HG03439 (cell line): Measurements from ENCODE around the gene CELA1.

Source experiments
- ATAC-seq: cut with Tn5 transposase; IDR thresholded peaks from one replicate; pipeline ENCODE4 v1.9.1; 2021; ENCODE audit warnings: mild to moderate bottlenecking, moderate library complexity; ENCODE audit not compliant: unreplicated experiment

Gene CELA1

DNA sequence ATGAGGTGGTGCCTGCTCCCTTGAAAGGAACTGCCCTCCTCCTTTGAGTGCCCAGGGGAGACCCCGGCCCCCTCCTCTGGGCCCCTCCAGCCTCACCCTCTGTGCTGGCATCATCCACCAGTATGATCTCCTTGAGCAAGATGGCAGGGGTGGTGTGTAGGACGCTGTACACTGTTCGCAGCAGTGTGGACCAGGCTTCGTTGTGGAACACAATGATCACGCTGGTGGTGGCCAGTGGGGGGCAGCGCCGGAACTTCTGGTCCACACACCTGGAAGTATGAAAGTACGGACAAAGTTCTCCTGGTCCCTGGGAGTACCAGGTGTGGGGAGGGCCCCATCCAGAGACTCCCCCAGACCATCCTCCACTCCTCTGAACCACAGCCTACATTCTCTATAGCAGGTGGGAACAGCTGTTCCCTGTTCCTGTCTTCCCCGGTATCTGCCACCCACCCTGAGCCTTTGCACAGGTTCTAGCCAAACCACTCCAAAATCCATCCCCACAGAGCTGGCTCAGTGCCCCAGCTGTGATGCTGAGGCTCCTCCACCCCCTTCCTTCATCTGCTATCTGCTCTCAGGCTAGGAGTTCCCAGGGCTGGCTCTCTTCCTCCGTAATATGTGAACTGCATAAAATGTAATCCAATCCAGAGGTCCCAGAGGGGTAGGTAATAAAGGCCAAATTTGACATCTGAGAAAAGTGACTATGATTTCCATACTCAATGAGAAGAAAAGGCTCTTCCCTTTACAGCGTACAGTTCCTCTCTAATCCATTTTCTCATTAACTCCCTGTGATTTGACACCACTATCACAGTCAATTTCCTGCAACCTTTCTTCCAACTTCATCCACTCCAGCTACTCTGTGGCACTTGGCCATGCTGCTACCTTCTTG lies 30.9 kb upstream of the CELA1 start:
- ATAC-seq, result no peak

DNA sequence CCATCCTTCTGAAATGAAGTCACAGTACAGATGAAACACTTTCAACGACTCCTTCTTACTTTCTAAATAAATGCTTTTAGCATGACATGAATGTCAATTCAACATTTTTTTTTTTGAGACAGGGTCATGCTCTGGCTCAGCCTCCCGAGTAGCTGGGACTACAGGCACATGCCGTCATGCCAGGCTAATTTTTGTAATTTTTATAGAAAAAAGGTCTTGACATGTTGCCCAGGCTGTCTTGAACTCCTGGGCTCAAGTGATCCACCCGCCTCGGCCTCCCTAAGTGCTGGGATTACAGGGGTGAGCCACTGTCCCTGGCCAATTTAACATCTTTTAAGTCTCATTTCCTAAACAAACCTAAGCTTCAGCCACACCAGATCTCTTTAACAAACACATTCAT lies 28.4 kb upstream of the CELA1 start:
- ATAC-seq, result no peak

DNA sequence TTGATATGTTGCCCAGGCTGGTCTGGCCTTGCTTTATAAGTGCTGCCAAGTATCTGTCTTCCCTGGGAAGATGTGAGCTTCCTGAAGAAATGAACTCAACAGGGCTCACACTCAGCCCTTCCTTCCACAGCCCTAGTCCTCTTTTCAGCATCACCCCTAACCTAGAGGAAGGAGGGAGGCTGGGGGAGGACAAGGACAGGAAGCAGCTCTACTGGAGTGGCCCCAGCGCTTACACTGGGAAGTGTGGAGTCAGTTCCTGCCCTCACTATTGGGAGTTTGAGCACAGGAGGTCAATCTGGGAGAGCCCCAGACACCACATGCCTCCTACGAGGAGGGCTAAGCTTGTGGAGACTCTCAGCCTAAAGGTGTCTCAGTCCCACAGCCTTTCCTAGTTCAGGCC lies 27.9 kb upstream of the CELA1 start:
- no peak for ATAC-seq

DNA sequence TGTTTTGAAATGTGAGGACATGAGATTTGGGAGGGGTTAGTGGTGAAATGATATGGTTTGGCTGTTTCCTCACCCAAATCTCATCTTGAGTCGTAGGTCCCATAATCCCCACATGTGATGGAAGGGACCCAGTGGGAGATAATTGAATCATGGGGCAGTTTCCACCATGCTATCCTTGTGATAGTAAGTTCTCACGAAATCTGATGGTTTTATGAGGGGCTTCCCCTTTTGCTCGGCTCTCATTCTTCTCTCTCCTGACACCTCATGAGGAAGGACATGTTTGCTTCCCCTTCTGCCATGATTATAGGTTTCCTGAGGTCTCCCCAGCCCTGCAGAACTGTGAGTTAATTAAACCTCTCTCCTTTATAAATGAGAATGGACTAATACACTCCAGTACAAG lies 26.7 kb upstream of the CELA1 start:
- ATAC-seq, result no peak

DNA sequence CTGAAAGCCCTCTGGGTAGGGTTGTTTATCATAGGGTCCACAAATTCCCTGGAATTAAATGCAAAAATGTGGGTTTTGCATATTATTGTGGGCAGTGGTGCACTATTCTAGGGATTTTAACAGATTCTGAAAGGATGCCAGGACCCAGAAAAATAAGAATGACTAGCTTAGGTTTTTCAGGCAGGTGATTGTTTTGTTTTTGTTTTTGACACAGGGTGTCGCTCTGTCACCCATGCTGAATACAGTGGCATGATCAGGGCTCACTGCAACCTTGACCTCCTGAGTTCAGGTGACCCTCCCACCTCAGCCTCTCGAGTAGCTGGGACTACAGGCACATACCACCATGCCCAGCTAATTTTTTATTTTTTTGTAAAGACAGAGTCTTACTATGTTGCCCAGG lies 25.5 kb upstream of the CELA1 start:
- no peak for ATAC-seq

DNA sequence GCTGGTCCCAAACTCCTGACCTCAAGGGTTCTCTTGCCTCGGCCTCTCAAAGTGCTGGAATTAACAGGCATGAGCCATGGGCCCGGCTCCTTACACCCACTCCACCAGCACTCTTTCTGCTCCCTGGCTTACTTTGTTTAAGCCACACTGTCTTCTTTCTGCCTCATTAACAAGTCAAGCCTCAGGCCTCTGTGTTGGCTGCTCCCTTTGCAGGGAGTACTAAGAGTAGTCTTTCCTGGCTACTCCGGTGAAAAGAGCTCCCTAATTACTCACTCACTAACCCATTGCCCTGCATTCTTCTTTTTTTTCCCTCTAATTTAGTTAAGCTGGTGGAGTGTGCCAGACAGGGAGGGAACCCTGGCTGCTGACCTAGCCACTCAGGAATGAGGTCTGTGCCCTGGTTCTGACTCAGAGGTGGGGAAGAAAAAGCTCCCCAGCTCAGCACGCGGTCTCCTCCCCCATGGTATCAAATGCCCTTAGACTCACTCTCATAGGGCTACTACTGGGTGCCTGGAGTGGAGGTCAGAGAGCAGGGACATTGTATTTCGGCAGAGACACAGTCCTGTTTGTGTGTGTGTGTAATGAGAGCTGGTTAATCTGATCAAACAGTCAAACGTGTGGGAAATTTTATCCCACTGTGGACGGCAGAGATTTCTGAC lies 24.9 kb upstream of the CELA1 start:
- no peak for ATAC-seq

DNA sequence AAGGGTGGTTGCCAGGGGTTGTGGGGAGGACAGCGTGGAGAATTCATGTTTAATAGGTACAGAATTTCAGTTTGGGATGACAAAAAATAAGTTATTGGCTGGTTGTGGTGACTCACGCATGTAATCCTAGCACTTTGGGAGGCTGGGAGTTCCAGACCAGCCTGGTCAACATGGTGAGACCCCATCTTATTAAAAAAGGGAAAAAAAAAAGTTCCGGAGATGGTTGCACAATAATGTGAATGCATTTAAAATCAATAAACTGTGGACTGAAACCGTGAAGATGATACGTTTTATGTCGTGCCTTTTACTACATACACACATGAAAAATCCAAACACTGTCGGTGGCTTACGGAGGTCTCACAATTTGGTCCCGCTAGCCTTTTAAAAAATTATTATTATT lies 24.2 kb upstream of the CELA1 start:
- no peak for ATAC-seq

DNA sequence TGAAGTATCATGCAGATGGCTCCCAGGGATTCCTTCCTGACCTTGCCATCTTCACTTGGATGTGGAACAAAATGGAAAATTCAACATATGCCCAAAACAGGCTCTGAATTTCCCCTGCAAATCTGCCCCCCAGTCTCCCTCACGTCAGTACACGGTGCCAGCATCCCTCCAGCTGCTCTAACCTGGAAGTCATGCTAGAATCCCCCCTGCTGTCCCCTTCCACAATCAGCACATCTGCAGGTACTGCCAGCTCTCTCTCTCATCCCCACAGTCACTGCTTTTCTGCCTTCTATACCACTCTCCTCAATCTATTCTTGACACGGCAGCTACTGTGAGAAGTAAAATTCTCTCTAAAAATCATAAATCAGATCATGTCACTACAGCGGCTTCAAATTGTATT lies 23.1 kb upstream of the CELA1 start:
- no peak for ATAC-seq

DNA sequence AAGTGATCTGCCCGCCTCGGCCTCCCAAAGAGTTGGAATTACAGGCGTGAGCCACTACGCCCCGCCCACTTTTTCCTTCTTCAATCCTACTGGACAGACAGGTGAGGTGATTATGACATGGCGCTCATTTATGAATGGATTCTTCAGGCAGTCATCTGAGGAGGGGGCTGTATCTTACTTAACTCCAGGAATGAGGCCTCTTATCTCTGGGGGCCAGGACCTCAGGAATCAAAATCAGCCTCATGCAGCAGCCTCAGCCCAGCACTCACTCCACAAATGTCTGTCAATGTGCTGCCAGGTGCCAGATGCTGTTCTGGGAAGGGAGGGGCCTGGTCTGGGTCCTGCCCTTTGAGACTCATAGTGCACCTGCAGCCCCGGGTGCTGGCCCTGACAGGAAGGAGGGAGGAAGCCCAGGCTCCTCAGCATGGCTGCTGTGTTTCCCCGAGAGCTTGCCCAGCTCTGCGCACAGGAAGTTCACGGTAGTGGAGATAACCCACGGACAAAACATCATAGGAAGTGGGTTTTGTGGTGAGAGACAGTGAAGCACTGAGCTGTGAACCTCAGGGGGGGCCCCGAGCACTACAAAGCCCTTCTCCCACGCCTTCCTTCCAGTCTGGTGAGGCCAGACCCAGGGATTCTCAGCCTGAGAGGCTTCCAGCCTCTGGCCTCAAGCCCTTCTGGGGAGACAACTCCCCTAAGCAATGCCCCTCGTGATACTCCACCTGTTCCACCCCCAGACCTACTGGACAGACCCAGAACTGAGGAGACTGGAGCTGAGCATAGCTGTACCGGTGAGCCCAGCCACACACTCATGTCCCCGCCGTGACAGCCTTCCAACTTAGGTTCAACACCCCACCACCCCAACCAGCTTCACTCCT lies 22.4 kb upstream of the CELA1 start:
- ATAC-seq, result peak; percentile 96

DNA sequence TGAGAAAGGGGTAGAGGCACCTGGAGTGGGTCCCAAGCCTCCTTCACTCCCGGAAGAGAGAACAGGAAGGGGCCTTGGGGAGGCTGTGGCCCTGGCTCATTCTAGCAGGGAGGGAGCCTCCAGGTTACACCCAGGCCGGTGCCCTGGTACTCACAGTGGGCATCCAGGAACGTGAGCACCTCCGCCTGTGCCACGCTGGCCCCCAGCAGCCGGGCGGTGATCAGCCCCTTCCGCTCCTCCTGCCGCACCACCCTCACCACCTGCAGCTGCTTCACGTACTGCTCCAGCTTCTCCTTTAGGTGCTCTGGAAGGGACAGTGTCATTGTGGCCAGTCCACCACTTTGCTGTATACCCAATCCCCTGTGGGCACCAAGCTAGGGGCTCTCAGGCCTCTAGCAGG lies 18.8 kb upstream of the CELA1 start:
- ATAC-seq, result no peak

DNA sequence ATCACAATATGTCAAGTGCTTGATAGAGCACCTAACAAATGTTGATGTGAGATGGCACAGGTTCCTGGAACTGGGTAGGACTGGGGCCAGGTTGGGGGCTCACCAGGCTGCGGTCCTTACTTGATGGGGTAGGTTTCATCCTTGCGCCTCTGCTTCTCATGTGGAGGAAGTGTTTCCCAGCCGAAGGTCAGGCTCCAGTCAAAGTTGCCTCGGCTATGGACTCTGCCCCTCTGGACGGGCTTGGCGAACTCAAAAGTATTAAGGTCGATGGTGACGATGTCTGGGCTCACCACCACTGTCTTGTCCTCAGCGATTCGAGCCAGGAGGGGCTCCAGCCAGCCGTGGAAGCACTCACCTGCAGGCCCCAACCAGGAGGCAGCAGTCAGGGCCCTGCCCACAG lies 17.5 kb upstream of the CELA1 start:
- ATAC-seq, result no peak

DNA sequence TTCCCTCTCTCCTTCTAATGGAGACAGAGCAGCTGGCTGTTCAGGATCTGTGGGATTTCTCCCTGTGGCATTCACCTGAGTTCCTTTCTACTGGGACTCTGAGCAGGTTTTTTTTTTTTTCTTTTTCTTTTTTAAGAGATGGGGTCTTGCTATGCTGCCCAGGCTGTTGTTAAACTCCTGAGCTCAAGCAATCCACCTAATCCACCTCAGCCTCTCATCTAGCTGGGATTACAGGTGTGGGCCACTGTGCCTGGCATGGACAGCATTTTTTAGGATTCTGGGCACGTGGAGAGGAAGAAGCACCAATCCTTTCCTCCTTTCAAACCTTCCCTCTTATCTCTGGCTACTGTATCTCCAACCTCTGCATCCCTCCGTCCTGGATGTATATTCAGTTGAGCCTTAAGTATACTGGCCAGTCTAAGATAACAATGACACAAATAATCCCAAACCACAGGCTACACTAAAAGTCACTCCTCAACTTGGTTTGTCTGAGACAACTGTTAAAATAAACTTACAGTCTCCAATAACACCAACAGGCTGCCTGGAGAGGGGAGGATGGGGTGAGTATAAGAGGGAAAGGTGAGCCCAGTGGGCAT lies 16.4 kb upstream of the CELA1 start:
- no peak for ATAC-seq

DNA sequence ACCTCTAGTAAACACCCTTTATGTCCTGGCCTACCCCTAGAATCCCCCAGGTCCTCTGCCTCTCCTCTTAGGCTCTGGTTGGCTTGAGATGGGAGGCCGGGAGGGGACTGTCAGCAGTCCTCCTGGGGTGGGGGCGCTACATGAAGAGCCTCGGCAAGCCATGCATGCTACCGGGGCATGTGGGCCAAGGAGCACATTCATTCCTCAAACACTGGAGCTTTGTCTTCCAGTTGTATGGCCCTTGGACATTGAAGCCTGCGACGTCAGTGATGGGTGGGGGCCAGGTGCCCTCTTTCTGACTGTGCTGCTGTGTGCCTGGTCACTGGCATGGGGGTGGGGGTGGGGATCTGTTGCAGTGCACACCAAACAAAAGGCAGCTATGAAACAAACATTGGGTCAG lies 15.8 kb upstream of the CELA1 start:
- no peak for ATAC-seq

DNA sequence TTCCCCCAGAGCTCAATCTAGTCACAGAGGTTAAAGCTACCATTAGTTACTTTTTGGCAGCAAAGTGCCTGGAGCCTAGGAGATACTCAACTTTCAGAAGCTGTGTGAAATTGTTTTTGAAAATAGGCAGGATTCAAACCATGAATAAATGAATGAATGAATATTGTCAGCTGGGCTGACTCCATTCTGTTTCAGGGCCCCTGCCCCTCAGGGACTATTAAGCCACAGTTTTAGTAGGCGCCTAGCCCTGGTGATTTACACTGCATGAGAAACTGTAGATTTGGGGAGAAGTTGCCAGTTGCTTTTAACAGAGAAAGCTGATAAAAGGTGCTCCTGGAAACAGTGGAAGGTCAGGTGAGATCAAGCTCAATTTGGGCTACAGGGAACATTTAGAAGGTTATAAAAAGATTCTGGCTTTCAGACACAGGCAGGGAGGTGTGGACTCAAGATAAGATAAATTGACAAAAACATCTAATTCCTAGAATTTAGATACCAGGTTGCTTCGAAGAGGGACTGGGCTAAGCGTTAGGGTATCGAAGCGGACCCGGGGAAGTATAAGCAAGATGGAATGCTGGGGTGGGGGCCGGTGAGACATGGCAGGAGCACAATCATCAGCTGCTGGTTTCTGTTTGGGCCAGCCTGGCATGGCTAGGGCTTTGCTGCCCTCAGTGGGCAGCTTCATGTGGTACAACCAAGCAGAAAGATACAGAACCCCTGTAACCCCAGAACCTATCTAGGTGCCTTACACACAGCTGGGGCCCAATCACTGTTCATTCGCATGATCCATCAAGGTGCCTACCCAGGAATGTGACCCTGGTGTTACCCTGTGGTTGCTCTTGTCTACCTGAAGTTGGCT lies 14.9 kb upstream of the CELA1 start:
- no peak for ATAC-seq

DNA sequence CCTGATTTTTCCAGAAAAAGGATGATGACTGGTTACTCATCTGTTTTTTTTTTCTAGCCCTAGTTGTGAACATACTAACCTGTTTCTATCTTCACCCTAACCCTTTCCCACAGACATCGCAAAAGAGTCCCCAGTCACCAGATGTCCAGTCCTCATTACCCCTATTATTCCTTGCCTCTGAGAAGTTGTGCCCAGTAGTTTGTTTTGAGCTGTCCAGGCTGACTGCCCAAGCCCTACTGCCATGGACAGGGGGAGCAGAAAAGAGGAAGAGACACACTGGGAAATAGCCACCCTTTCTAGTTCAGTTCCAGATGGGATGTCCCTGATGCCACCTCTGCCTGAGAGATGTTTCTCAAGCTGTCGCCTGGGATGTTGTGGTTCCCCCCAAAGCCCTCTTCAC lies 13.8 kb upstream of the CELA1 start:
- no peak for ATAC-seq

DNA sequence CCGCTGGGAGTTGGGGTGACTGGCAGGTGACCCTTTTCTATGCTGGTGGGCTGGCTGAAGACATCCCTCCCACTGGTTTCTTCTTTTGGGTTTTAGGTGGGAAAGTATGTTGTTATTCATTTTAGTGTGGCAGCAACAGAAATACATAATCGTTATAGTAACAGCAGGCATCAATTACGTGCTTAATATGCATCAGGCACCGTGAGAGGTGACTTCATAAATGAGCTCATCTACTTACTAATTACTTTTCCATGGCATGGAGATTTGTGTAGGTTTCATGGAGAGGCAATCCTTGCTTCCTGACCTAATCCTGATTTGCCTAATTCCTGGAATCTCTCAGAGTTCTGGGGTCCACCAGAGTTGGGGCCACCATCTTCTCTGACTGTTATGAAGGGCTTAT lies 13.4 kb upstream of the CELA1 start:
- no peak for ATAC-seq

DNA sequence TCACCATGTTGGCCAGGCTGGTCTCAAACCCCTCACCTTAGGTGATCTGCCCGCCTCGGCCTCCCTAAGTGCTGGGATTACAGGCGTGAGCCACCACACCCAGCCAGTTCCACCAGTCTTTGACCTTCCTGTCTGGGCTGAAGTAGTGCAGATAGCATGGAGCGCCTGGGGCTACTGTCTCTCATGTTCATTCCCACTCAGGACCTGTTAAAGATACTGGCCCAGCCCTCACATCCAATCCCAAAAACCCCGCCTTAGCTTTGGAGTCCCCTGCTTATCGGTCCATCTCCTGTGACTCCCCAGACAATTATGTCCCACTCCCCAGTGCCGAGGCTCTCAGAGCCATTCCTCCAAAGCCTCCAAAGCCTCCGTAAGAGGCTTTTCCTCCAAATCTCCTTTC lies 12.0 kb upstream of the CELA1 start:
- no peak for ATAC-seq

DNA sequence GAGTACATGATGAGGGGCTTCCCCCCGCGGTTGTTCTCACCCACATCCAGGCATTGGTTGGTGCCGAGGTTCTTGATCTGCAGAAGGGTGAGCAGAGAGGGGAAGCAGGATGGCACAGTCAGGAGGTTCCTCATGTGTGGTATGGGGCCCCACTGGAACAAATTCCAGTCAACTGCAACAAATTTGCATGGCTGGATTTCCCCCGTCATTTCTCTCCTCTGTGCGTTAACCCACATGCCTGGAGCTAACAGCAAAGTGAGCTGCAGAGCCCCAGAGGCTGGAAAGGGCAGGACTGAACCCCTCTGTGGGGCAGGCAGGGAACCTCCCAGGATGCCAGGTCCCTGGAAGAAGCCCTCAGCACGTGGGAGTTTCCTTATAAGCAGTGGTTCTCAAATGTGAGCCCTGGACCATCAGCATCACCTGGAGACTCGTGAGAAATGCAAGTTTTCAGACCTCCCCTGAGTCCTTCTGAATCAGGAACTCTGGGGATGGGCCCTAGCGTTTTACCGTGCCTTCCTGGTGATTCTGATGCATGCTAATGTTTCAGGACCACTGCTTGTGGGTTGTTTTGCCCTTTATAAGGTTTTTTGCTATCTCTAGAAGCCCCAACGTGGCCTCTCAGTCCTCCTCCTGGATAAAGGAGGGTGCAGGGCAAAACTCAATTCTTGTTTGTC lies 11.0 kb upstream of the CELA1 start:
- peak; percentile 51 for ATAC-seq

DNA sequence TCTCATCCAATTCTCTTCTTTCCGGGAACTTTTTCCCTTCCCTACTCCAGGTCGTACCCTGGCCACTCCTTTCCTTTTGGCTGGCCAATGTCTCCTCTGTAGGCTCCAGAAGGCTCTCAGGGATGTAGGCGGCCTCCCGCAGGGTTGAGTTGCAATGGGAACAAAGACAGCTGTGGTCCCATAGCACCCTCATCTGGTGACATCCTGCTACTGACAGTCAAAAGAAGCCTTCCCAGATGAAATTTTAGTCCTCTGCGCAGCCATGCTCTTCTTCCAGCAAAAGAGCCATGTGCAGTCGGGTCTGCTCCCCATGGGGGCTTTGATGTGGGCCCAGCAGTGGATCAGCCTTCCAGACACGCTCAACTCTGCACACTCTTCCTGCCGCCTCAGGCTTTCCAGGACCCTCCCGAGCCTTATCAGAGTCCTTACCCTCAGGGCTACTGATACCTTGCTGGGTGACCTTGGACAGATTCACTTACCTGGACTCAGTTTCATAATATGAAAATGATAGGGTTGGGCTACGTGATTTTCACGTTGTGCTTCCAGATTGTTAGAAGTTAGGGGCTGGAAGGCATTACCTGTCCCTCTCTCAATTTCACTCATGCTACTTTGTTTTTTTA lies 5.5 kb upstream of the CELA1 start:
- ATAC-seq, result no peak
